ENCODE results near the gene KRT4.

KRT4 gene

DNA sequence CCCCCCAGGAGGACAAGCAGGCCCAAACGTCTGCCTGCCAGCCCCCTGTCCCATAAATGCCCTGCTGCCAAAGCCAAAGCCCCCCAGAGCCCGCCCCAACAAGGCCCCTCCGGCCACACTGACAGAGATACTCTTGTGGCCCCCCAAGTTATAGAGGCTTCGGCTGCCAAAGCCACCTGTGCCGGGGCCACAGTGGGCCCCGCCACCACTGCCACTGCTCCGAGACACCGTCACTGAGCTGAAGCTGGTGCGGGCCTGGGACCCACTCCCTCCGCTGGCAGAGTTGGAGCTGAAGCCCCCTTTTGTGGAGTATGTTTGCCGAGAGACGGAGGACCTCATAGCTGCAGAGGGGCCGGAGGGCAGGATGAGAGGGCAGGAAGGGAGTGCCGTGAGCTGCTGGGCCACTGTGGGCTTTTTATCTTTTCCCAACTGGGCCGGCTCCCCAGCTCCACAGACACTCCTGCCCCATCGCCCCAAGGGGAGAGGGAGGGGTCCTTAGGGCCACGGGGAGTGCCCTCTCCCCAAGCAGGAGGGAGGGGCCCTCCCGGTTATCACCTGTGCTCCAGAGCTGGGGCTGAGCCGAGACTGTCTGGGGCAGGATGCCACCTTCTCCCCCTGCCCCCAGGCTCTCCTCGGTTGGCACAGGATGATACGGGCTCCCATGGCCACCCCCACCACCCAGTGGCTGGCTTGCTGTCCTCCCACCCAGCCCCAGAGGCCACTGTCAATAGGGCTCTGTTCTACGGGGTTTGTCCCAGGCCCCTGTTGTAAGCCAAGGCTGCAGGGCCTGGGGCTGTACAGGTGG is 20.2 kb upstream of the KRT4 start, which contains the start of gene KRT79:
KRT79 (minus strand) TSS at position 390 of the 805 bp plus-strand sequence; CDS start at position 339, 51 bp downstream.
- DNase-seq (ENCODE audit: low read depth in 1 of 2, low spot score in 1 of 2), result no peak
- in situ Hi-C loops (cut with HindIII; ENCODE audit: low pct_unique_long_range_greater_than_20kb, low sequenced_read_pairs), result no loop called here
- no peak for TF ChIP-seq JUND (IDR thresholded peaks at IDR 0.05; ENCODE audit: low read depth)

DNA sequence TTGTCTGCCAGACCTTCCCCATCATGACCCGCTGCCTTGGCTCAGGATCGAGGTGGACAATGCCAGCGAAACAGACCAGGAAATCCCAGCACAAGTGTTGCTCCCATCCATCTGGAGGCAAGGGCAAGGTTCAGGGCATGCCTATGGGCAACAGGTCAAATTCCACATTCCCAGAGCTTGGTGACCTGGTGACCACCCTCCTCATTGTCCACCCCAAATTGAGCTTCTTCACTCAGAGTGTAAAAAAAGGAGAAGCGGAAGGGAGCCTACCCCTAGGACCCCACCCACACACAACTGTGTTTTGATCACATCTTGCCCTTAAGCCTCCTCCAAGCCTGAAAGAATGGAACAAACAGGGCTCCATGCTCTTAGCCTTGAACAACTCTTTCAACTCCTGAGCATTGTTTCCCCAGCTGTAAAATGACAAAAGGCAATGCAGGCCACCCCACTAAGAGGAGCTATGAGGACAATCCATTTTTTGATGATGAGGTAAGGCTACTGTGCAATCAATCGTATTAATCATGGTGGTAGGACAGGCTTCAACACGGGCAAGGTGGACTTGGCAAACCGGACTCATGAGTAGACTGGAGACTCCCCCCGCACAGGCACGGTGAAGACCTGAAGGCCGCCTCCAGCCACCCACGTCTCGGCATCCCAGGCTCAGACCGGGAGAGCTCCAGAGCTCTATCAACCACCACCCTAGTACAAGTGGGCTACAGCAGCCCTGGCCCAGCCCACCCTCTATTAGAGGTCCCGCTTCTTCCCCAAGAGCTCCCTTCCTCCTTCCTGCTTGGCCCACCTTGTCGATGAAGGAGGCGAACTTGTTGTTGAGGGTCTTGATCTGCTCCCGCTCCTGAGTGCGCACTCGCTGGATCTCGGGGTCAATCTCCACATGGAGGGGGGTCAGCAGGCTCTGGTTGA is 19.3 kb upstream of the KRT4 start:
- in situ Hi-C loops (cut with HindIII; ENCODE audit: low pct_unique_long_range_greater_than_20kb, low sequenced_read_pairs), result no loop called here
- no peak for TF ChIP-seq JUND (IDR thresholded peaks at IDR 0.05; ENCODE audit: low read depth)
- no peak for DNase-seq (ENCODE audit: low read depth in 1 of 2, low spot score in 1 of 2)

DNA sequence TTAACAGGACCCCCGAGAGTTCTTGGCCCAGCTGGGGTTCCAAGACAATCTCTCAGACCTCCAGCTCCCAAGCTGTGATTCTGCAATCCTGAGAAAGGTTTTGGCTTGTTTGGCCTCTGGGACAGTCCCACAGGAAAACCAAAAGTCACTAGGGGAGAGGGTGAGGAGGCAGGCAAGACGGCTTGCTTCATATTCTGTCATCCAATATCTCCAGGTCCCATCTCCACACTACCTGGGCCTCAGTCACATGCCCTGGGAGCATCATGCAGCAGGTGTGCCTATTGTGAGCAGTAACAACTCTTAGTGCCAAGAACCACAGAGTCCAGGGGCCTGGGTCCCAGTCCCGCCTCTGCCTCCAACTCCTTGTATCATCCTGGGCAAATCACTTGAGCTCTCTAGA is 18.5 kb upstream of the KRT4 start:
- no peak for TF ChIP-seq JUND (IDR thresholded peaks at IDR 0.05; ENCODE audit: low read depth)
- DNase-seq (ENCODE audit: low read depth in 1 of 2, low spot score in 1 of 2), result no peak
- in situ Hi-C loops (cut with HindIII; ENCODE audit: low pct_unique_long_range_greater_than_20kb, low sequenced_read_pairs), result no loop called here

DNA sequence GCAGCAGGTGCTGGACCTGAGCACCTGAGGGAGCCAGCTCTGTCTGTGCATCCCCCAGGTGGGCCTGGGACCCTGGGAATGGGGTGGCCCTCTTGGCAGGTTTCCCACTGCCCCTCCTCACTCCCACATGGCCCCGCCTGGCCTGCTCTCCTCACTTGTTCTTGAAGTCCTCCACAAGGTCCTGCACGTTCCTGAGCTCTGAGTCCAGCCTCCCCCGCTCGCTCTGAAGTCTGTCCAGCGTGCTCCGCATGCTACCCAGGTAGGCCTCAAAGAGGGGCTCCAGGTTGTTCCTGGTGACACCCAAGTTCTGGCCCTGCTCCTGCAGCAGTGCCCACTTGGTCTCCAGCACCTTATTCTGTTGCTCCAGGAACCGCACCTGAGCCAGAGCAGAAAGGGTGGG is 17.3 kb upstream of the KRT4 start:
- in situ Hi-C loops (cut with HindIII; ENCODE audit: low pct_unique_long_range_greater_than_20kb, low sequenced_read_pairs), result no loop called here
- no peak for TF ChIP-seq JUND (IDR thresholded peaks at IDR 0.05; ENCODE audit: low read depth)
- no peak for DNase-seq (ENCODE audit: low read depth in 1 of 2, low spot score in 1 of 2)

DNA sequence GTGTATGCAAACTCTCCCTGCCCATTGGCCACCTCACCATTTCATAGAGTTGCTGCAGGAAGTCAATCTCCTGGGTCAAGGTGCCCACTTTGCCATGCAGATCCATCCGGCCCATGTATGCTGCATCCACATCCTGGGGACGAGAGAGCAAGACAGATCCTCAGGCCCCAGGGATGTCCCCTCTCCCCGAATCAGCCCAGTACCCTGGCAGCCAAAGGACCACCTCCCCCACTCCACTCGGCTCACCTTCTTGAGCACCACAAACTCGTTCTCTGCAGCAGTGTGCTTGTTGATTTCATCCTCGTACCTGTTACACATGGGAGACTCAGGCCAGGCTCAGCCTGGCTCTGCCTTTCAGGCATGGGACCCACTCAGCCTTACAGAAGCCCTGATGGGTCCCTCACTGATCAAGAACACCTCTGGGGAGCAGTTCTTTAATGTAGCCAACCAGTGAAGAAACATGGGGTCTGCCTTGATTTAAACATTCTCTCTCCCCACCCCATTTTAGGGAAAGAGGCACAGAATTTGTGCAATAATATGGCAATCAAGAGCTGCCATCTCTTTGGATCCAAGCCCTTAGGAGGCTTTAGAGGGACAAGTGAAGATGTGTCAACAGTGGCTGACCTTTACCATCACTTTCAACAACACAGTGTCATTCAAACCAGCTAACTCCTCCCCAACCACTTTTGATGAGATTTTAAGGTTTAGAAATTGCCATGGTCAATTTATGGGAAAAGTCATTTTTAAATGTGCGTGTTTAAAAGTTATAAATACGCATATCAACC is 16.3 kb upstream of the KRT4 start:
- in situ Hi-C loops (cut with HindIII; ENCODE audit: low pct_unique_long_range_greater_than_20kb, low sequenced_read_pairs), result no loop called here
- no peak for DNase-seq (ENCODE audit: low read depth in 1 of 2, low spot score in 1 of 2)
- TF ChIP-seq JUND (IDR thresholded peaks at IDR 0.05; ENCODE audit: low read depth), result no peak

DNA sequence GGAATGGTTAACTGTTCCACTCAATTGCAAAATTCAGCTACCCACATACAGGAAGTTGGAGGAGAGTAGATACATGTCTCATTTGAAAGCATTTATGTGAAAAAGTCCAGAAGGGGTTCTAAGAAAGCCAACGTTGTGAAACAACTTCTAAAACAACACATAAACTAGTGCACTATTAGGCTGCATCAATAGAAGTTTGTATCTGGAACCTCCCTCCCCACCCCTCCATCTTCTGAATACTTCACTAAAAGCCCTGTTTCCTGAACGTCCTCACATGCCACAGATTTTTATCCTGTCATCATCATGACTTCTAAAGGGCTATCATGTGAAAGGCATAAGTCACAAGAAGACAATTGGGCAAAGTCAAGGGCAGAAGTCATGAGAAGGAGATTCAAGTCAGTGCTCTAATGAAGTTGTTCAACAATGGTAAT is 14.7 kb upstream of the KRT4 start:
- TF ChIP-seq JUND (IDR thresholded peaks at IDR 0.05; ENCODE audit: low read depth), result no peak
- in situ Hi-C loops (cut with HindIII; ENCODE audit: low pct_unique_long_range_greater_than_20kb, low sequenced_read_pairs), result no loop called here
- no peak for DNase-seq (ENCODE audit: low read depth in 1 of 2, low spot score in 1 of 2)

DNA sequence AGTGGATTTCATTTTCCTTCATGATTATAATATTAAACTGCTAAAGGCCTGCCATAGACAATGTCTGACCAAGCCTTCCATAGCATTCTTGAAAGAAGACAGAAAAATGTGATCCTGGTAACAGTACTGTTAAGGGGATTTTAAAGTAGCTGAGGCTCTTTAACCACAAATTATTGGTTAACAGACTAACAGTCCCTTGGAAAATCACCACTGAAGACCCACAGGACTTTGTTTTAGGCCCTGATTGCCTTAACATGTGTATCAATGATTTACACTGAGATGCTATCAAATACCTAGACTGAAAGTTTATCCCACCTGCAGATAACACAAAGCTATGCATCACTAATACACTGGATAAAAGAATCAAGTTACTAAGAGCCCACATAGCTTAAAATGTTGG is 14.2 kb upstream of the KRT4 start:
- in situ Hi-C loops (cut with HindIII; ENCODE audit: low pct_unique_long_range_greater_than_20kb, low sequenced_read_pairs), result no loop called here
- DNase-seq (ENCODE audit: low read depth in 1 of 2, low spot score in 1 of 2), result no peak
- TF ChIP-seq JUND (IDR thresholded peaks at IDR 0.05; ENCODE audit: low read depth), result no peak

DNA sequence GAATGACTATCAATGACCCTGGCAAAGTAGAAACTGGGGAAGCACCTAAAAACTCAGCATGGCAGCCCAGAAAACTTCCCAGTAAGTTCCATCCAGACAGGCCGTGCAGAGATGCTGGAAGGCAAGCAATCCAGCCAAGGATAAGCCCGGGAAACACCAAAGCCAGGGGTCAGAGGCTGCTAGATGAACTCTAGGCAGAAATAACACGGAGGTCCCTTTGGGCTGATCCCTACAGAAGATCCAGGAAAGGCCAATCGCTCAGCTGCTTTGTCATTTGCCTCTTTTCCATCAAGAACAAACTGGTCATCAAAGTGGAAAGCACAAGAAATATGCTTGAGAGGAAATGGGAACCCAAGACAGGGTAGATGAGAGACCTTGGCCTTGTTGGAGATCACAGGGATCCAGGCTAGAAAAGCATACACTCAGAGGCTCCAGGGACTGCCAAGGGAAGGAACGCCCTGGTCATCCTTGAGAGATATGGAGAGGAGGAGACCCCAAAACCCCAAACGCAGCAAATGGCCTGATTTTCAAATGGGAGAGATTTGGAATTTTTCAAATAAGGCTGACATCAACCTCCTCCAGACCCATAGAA is 13.7 kb upstream of the KRT4 start:
- no peak for TF ChIP-seq JUND (IDR thresholded peaks at IDR 0.05; ENCODE audit: low read depth)
- no peak for DNase-seq (ENCODE audit: low read depth in 1 of 2, low spot score in 1 of 2)
- in situ Hi-C loops (cut with HindIII; ENCODE audit: low pct_unique_long_range_greater_than_20kb, low sequenced_read_pairs), result no loop called here

DNA sequence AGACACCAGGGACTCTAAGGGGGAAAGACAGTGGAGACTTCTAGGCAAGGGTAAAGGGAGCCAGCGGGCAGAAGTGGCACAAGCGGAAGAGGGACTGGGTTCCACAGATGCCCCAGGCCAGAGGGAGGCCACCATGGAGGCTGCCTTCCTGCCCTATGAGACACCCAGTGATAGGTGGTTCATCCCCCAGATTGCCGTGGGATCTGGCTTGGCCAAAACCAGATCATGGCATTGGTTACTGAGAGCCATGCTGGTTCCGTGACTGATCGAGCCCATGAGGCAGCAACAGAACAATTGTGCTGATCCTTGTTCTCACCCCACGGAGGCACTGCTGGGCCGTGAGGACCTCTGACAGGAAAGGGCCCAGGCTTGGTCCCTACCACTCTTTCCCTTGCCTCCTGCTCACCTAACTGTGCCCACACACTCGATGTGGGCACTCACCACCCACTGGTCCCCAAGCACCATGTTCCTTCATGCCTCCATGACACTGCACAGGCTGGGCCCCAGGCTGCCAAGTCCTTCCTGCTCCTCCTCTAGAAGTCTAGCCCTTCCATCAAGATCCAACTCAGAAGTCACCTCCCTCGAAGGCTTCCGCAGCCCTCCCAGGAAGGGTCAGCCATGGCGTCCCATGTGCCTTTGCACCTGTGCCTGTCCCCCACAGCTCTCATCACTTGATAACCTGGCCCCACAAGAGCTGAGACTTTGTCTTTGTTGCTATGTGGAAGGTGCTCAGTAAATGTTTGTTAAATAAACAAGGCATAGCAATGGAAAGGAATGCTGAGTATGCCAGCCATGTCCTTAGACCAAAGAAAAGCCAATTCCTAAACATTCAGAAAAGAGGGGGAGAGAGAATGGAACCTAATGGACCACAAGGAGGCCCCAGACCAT is 12.9 kb upstream of the KRT4 start:
- TF ChIP-seq JUND (IDR thresholded peaks at IDR 0.05; ENCODE audit: low read depth), result no peak
- DNase-seq (ENCODE audit: low read depth in 1 of 2, low spot score in 1 of 2), result peak; percentile 56 to 70
- in situ Hi-C loops (cut with HindIII; ENCODE audit: low pct_unique_long_range_greater_than_20kb, low sequenced_read_pairs), result no loop called here

DNA sequence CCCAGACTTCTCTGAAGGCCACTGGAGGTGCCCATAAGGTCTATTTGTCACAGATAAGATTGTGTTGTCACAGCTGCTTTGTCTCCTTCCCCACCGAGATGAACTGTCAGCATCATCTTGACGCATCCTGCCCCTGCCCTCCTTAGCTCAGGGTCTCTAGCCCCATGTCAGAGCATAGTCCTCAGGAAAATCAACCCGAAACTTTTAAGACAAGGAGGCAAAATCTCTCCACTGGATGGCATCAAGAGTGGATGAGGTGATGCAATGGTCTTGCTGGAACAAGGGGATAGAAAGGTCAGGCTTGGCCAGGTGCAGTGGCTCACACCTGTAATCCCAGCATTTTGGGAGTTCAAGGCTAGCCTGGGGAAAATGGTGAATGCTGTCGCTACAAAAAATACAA is 12.0 kb upstream of the KRT4 start:
- no peak for DNase-seq (ENCODE audit: low read depth in 1 of 2, low spot score in 1 of 2)
- no peak for TF ChIP-seq JUND (IDR thresholded peaks at IDR 0.05; ENCODE audit: low read depth)
- in situ Hi-C loops (cut with HindIII; ENCODE audit: low pct_unique_long_range_greater_than_20kb, low sequenced_read_pairs), result no loop called here

DNA sequence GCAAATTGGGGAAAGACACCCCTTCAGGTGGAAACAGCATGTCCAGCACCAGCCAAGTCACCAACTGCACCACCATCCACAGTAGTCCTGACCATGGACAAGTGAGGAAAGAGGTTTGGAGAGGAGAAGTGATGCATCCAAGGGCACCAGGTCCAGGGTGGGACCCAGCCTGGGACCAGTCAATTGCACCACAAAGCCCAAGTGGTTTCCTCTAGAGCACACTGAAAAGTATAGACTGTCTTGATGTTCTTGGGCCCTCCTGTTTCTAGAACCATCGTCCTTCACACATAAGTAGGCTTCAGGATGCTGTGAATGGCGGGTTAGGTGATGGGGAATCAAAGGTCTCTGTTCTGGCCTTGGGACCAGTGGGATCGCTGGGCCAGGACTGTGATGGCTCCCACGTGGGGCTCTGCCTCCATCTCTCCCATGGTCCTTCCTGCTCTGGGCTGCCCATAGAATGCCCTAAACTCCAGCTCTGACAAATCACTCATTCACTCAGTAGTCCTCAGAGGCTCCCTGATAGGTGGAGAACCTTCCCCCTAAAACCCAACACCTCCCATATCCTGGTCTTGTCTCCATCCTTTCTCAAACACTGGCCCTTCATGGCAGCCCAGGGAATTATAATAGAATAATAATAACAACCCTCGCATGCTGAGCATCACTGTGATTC is 11.0 kb upstream of the KRT4 start:
- no peak for TF ChIP-seq JUND (IDR thresholded peaks at IDR 0.05; ENCODE audit: low read depth)
- no peak for DNase-seq (ENCODE audit: low read depth in 1 of 2, low spot score in 1 of 2)
- in situ Hi-C loops (cut with HindIII; ENCODE audit: low pct_unique_long_range_greater_than_20kb, low sequenced_read_pairs), result no loop called here

All from T47D (cell line).